SK-N-SH treated with all-trans-retinoic acid at 6 μM for 48 hours (cell line): Measurements from ENCODE around the gene CTSH.

Source experiments
- ATAC-seq: fragments of 200-7000 bp; cut with Tn5 transposase; 3 replicates; pipeline ENCODE4 v1.9.1; 2020; ENCODE audit warnings: mild to moderate bottlenecking, moderate library complexity
- BACH2 ChIP-seq: fragments of 250-450 bp; sonication (Bioruptor Pico); IDR thresholded peaks from 2 replicates; pipeline ENCODE4 v1.9.0; 2021; ENCODE audit warnings: mild to moderate bottlenecking, borderline replicate concordance
- CSDC2 ChIP-seq: fragments of 250-450 bp; sonication (Bioruptor Pico); IDR thresholded peaks from 2 replicates; pipeline ENCODE4 v1.5.0; 2020; ENCODE audit warnings: mild to moderate bottlenecking, moderate library complexity
- ESRRG ChIP-seq: fragments of 250-450 bp; sonication (Bioruptor Pico); IDR thresholded peaks from 2 replicates; pipeline ENCODE4 v1.6.1; 2021; ENCODE audit warnings: mild to moderate bottlenecking
- GLIS3 ChIP-seq: fragments of 250-450 bp; sonication (Bioruptor Pico); IDR thresholded peaks from 2 replicates; pipeline ENCODE4 v1.5.0; 2020; ENCODE audit warnings: mild to moderate bottlenecking, moderate library complexity
- ISL1 ChIP-seq: fragments of 250-450 bp; sonication (Bioruptor Pico); IDR thresholded peaks from 2 replicates; pipeline ENCODE4 v2.1.2; 2022; ENCODE audit warnings: mild to moderate bottlenecking, moderate library complexity
- OSR1 ChIP-seq: fragments of 250-450 bp; sonication (Bioruptor Pico); IDR thresholded peaks from 2 replicates; pipeline ENCODE4 v1.8.0; 2022; ENCODE audit warnings: moderate library complexity, mild to moderate bottlenecking, inconsistent platforms
- RARB ChIP-seq: fragments of 250-450 bp; sonication (Bioruptor Pico); IDR thresholded peaks from 2 replicates; pipeline ENCODE4 v1.8.0; 2021; ENCODE audit warnings: mild to moderate bottlenecking, moderate library complexity
- SNAI2 ChIP-seq: fragments of 250-450 bp; sonication (Bioruptor Pico); IDR thresholded peaks from 2 replicates; pipeline ENCODE4 v1.5.0; 2020; ENCODE audit warnings: mild to moderate bottlenecking, moderate library complexity
- TCF4 ChIP-seq: fragments of 250-450 bp; sonication (Bioruptor Pico); IDR thresholded peaks from 2 replicates; pipeline ENCODE4 v1.8.0; 2021; ENCODE audit warnings: mild to moderate bottlenecking, moderate library complexity, borderline replicate concordance
- TOX ChIP-seq: fragments of 250-450 bp; sonication (Bioruptor Pico); IDR thresholded peaks from 2 replicates; pipeline ENCODE4 v1.8.0; 2021; ENCODE audit warnings: mild to moderate bottlenecking, moderate library complexity, borderline replicate concordance
- ZC3H10 ChIP-seq: fragments of 250-450 bp; sonication (Bioruptor Pico); IDR thresholded peaks from 2 replicates; pipeline ENCODE4 v1.5.1; 2021; ENCODE audit warnings: mild to moderate bottlenecking, moderate library complexity
- ZFP3 ChIP-seq: fragments of 250-450 bp; sonication (Bioruptor Pico); IDR thresholded peaks from 2 replicates; pipeline ENCODE4 v1.5.0; 2020; ENCODE audit warnings: mild to moderate bottlenecking, moderate library complexity
- ZFP30 ChIP-seq: fragments of 450-650 bp; formaldehyde crosslinking; IDR thresholded peaks from 2 replicates; pipeline ENCODE4 v1.5.0; 2022; ENCODE audit warnings: mild to moderate bottlenecking, moderate library complexity
- ZNF565 ChIP-seq: fragments of 450-650 bp; formaldehyde crosslinking; conservative IDR thresholded peaks from 2 replicates; pipeline ENCODE4 v1.5.0; 2020; ENCODE audit warnings: low read depth, mild to moderate bottlenecking, moderate library complexity
- ZNF70 ChIP-seq: fragments of 450-650 bp; formaldehyde crosslinking; IDR thresholded peaks from 2 replicates; pipeline ENCODE4 v1.5.0; 2020; ENCODE audit warnings: mild to moderate bottlenecking, moderate library complexity
- ZNF8 ChIP-seq: fragments of 450-650 bp; formaldehyde crosslinking; IDR thresholded peaks from 2 replicates; pipeline ENCODE4 v1.5.0; 2020; ENCODE audit warnings: mild to moderate bottlenecking, moderate library complexity
- TF ChIP-seq, protein P1 (sequence below): fragments of 250-450 bp; sonication (Bioruptor Pico); IDR thresholded peaks from 2 replicates; pipeline ENCODE4 v1.5.1; 2021; ENCODE audit warnings: mild to moderate bottlenecking, moderate library complexity
- TF ChIP-seq, protein P2 (sequence below): fragments of 250-450 bp; sonication (Bioruptor Pico); IDR thresholded peaks from 2 replicates; pipeline ENCODE4 v1.5.0; 2020; ENCODE audit warnings: mild to moderate bottlenecking, moderate library complexity
- TF ChIP-seq, protein P3 (sequence below): fragments of 250-450 bp; sonication (Bioruptor Pico); IDR thresholded peaks from 2 replicates; pipeline ENCODE4 v1.8.0; 2021; ENCODE audit warnings: low read depth, mild to moderate bottlenecking, moderate library complexity, borderline replicate concordance

CTSH gene

DNA sequence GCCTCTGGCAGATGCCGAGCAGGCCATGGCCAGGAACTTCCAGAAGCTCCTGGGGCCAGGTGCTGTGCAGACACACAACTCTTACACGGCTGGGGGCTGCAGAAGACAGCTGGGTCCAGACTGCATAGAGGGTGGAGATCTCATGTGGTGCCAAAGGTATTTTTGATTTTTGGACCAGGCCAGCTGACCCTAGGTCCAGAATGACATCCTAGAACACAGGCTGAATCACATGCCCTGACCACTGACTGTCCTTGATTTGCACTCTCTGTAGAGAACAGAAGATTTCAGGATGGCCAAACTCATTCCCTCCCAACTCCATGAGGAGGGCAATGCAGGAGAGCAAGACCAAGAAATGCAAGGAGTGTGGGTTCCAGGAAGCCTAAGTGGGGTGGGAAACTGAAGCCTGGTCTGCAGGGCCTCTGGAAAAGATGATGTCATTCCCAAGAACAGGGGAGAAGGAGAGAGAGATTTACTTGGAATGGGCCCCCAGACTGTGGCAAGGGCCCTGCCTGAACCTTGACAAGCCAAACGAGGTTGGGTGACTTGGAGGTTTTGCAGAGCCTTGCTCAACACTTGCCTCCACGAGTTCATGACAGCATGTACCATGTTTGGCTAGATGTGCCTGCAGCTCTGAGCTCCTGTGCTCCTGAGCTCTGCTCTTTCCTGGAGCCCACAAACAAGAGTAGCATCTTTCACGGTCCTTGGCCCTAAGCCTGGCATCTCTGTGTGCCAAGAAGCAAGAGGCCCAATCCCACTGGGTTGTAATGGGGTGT, 38.5 kb upstream of the CTSH start:
- TF ChIP-seq ZFP30 (CRISPR knock-in tag) (no peak), GLIS3 (CRISPR knock-in tag) (no peak), ZNF565 (no peak), BACH2 (CRISPR knock-in tag) (no peak), ESRRG (CRISPR knock-in tag) (no peak), ZNF70 (no peak), ZC3H10 (CRISPR knock-in tag) (no peak), OSR1 (CRISPR knock-in tag) (no peak), ZFP3 (CRISPR knock-in tag) (no peak), TCF4 (CRISPR knock-in tag) (no peak), ISL1 (no peak), ZNF8 (no peak), RARB (CRISPR knock-in tag) (no peak)
- TF ChIP-seq, protein P1, sequence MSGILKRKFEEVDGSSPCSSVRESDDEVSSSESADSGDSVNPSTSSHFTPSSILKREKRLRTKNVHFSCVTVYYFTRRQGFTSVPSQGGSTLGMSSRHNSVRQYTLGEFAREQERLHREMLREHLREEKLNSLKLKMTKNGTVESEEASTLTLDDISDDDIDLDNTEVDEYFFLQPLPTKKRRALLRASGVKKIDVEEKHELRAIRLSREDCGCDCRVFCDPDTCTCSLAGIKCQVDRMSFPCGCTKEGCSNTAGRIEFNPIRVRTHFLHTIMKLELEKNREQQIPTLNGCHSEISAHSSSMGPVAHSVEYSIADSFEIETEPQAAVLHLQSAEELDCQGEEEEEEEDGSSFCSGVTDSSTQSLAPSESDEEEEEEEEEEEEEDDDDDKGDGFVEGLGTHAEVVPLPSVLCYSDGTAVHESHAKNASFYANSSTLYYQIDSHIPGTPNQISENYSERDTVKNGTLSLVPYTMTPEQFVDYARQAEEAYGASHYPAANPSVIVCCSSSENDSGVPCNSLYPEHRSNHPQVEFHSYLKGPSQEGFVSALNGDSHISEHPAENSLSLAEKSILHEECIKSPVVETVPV, result no peak
- TF ChIP-seq, protein P2, sequence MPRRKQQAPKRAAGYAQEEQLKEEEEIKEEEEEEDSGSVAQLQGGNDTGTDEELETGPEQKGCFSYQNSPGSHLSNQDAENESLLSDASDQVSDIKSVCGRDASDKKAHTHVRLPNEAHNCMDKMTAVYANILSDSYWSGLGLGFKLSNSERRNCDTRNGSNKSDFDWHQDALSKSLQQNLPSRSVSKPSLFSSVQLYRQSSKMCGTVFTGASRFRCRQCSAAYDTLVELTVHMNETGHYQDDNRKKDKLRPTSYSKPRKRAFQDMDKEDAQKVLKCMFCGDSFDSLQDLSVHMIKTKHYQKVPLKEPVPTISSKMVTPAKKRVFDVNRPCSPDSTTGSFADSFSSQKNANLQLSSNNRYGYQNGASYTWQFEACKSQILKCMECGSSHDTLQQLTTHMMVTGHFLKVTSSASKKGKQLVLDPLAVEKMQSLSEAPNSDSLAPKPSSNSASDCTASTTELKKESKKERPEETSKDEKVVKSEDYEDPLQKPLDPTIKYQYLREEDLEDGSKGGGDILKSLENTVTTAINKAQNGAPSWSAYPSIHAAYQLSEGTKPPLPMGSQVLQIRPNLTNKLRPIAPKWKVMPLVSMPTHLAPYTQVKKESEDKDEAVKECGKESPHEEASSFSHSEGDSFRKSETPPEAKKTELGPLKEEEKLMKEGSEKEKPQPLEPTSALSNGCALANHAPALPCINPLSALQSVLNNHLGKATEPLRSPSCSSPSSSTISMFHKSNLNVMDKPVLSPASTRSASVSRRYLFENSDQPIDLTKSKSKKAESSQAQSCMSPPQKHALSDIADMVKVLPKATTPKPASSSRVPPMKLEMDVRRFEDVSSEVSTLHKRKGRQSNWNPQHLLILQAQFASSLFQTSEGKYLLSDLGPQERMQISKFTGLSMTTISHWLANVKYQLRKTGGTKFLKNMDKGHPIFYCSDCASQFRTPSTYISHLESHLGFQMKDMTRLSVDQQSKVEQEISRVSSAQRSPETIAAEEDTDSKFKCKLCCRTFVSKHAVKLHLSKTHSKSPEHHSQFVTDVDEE (CRISPR knock-in tag), result no peak
- TF ChIP-seq, all 23 proteins: peak for 0
- ATAC-seq, result no peak

DNA sequence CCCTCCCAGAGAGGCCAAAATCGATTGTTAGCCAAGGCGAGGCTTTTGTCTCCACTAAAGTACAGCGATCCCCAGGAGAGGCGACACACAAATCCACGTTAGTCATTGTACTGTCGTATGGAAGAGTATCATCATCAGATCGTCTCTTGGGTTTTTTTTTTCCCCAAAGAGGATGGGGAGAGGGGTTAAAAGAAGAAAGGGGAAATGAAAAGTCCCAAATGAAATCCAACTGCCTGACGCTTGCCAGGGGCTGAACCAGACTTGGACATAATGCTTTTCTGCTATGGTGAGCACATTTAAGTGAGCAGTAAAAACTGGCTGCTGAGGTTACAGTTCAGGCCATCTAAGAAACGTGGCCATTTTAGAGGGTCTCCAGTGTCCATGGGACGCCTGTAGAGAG, 37.9 kb upstream of the CTSH start:
- no peak for ATAC-seq
- TF ChIP-seq TCF4 (CRISPR knock-in tag) (no peak), ZNF8 (no peak), OSR1 (CRISPR knock-in tag) (no peak), CSDC2 (CRISPR knock-in tag) (no peak), ZNF70 (no peak), ZC3H10 (CRISPR knock-in tag) (no peak), ESRRG (CRISPR knock-in tag) (no peak), ZFP3 (CRISPR knock-in tag) (no peak), ISL1 (no peak), ZFP30 (CRISPR knock-in tag) (no peak), RARB (CRISPR knock-in tag) (no peak), ZNF565 (no peak), BACH2 (CRISPR knock-in tag) (no peak), TOX (no peak), SNAI2 (CRISPR knock-in tag) (no peak)
- TF ChIP-seq, protein P3, sequence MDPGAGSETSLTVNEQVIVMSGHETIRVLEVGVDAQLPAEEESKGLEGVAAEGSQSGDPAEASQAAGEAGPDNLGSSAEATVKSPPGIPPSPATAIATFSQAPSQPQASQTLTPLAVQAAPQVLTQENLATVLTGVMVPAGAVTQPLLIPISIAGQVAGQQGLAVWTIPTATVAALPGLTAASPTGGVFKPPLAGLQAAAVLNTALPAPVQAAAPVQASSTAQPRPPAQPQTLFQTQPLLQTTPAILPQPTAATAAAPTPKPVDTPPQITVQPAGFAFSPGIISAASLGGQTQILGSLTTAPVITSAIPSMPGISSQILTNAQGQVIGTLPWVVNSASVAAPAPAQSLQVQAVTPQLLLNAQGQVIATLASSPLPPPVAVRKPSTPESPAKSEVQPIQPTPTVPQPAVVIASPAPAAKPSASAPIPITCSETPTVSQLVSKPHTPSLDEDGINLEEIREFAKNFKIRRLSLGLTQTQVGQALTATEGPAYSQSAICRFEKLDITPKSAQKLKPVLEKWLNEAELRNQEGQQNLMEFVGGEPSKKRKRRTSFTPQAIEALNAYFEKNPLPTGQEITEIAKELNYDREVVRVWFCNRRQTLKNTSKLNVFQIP, result no peak
- TF ChIP-seq, protein P2 (CRISPR knock-in tag), result no peak
- TF ChIP-seq, protein P1, result no peak
